AML-193 (cell line): ENCODE results near the gene CRTAC1.

ENCODE experiments used
- DNase-seq, 2 experiments: peaks; one replicate each; lab custom pipeline; 2025; lab: John Stamatoyannopoulos, UW

CRTAC1 gene

GRCh38 chr10:97898429-97898828 is 132.0 kb downstream of the CRTAC1 start:
- DNase-seq: no peak

DNA sequence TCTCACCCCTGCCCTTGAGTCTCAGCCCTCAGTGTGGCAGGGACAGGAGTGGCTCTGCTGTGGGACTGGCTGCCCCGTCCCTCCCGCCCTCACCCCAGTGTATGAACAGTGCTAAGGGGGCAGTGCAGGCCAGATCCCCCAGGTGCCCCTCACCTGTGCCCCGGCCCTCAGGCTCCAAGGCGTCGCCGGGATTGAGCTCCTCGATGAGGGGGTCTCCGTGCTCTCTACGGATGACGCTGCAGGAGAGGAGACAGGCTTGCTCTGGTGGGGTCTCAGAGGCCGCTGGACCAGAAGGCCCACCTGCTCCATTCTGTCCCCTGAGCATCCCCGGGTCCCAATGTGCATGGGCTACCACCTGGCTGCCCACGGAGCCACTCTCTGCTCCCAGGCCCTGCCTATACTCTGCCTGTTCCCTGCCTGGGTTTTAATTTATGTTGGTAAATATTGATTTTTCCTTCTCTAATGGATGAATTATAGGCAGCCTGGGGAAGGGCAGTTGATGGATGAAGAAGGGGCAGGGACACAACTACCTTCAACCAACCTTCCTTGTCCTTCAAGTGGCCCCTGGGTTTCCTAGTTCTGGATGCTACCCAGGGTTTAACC is 133.6 kb downstream of the CRTAC1 start:
- no peak for DNase-seq

GRCh38 chr10:97895915-97896314 is 134.5 kb downstream of the CRTAC1 start:
- no peak for DNase-seq

DNA sequence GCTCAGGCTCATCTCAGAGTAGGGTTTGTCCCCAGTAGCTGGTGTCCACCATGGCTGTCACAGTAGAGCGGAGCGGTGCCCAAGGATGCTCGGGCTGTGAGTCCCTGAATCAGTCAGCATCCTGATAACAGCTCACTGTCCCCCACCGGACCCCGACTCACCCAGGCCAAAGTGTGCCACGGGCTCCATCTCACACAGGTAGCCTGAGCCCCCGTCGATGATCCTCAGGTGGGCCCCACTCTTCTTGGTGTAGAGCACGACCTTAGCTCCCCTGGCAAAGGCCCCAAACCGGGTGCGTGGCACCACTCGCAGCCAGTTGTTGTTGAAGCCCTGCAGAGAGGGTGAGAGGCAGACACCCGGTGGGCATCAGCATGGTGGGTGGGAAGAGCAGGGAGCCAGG is 135.3 kb downstream of the CRTAC1 start:
- DNase-seq: no peak

- no peak for DNase-seq
These were observed 136.3 kb downstream of the CRTAC1 start for GRCh38 chr10:97894092-97894491.

- no peak for DNase-seq
These were observed 137.5 kb downstream of the CRTAC1 start for GRCh38 chr10:97892939-97893338.

- no peak for DNase-seq
These were observed 137.9 kb downstream of the CRTAC1 start for GRCh38 chr10:97892506-97892905.

DNA sequence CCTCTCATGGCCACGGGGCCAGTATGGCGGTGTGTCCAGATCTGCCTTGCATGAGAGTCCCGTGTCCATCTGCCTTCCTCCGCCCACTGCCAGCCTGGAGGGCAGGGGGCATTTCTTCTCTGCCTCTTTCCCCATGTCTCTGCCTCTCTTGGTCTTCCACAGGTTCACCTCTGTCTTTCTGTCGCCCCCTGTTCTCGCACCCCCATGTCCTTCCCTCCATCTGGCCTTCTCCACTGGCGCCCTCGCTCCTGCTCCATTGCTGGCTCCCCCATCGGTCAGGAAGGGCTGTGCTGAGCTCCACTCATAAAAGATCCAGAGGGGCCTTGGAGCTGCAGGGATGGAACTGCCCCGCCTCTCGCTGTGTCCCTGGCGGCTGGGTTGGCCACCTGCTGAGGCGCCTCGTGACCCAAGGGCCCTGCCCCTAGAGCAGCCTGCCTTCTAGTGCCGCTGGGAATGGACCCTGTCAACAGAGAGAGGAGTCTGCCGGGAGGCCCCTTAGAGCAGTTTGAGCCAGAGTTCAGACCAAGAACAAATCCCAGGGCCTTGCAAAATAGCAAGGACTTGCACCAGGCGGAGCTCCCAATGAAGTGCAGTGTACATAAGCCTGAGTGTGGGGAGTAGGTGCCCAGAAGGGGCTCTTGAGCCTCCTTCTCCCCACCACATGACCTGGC is 138.8 kb downstream of the CRTAC1 start:
- no peak for DNase-seq

GRCh38 chr10:97889461-97890265 is 140.8 kb downstream of the CRTAC1 start:
- no peak for DNase-seq

DNA sequence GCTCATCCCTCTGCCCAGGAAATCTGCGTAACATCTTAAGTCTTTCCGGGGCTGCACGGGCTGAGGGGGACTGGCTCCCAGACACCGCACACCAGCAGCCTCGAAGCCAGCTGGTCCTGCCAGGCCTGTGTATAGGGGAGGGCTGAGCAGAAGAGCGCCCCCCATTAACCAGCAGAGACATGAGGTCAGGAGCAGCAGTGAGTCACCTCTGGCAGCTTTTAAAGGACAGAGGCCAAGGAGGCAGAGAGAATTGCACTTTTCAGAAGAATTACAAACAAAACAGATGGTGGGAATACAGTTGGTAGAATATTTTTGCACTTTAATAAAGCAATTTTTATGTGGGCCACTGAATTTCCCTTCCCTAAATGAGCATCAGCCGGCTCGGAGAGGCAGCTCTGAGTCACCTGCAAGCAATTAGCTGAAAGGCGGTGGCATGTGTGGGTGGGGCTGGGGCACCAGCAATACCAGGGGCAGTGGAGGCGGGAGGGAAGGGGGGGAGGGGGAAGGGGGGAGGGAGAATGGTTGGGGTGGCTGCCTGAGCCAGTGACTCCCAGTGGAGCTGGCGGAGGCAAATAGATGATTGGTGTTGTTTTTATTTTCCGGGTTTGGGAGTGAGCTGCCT is 141.7 kb downstream of the CRTAC1 start:
- DNase-seq: no peak

- DNase-seq: no peak
These were observed 142.3 kb downstream of the CRTAC1 start for GRCh38 chr10:97888134-97888533.

DNA sequence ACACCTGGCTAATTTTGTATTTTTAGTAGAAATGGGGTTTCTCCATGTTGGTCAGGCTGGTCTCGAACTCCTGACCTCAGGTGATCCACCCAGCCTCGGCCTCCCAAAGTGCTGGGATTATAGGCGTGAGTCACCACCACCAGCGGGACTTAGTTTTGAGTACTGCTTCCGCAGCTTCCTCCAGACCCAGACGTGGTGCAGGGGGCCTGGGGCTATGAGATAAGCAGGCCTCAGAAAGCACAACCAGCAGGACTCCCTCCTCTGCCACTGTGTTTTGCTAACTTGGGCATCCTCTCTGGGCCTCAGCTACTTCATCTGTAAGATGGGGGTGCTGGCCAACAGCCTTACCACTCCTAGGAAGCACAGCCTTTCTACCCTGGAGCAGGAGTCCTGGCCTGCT is 143.0 kb downstream of the CRTAC1 start:
- DNase-seq: no peak

DNA sequence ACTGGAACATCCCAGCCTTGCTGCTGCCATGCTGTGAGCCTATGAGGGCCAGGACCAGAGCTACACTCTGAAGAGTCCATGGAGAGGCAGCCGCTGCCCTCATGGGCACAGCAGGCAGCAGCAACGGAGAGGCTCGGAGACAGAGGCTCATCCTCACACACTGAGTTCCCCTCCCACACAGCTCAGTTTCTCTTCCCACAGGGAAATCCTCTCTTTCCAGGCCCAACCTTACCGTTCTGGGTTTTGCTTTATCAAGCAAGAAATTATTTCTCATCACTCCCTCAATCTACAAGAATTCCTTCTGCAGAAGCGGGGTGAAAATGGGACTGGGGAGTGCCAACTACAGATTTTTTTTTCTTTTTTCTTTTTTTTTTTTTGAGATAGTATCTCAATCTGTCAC is 144.1 kb downstream of the CRTAC1 start:
- DNase-seq: no peak

DNA sequence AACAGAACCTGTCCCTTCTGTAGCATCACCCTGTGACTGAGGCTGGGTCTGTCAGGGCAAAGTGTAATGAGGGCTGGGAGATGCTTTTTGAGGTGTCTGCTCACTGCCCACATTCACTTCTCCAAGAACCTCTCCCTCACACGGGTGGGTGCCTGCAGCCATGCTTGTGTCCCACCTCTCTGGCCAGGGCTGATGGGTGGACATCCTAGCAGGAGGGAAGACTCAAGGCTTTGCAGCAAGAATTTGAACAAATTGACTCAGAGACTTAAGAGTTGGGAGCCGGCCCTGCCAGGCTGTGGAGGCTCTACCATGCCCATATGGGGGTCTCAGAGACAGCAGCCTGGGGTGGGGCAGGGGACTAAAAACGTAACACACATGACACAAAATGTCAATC is 147.3 kb downstream of the CRTAC1 start:
- no peak for DNase-seq

DNA sequence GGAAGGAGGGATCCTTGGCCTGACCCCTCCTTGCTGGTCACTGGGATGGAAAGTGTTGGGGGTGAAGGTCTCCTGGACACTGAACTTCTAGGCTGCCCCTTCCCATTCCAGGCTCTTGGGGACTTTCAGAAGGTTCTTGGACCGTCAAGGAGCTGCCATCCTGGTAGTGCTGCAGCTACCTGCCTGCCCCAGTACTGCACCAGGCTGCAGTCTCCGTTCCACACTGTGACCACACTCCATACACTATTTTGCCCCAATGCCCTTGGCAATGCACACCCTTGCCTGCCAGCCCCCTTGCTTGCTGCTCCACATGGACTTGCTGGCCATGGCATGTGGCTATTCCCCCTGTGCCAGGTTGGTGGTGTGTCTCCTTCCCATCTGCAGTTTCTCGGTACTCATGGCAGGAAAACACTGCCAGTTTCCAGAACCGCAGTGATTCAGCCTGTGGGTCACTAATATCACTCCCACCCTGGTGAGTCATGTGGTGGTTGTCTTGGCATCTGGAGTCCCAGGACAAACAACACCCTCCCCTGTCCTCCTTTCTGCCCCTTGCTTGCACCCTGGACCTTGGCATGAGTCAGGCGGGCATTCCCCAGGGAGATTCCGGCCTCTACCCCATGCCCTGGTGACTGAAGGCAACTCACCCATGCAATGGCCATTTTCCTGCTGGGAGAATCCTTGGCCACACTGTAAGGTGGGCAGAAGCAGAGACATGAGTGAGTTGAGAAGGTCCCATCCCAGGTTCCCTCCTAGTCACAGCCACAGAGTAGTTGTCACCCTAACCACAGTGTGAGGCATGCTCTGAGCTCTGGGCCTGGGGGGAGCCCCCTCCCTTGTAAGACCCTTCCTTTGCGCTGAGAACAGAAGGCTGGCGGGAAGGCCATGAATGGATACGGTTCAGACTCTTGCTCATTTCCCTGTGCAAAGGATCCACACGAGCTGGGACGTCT is 148.0 kb downstream of the CRTAC1 start:
- DNase-seq: no peak

DNA sequence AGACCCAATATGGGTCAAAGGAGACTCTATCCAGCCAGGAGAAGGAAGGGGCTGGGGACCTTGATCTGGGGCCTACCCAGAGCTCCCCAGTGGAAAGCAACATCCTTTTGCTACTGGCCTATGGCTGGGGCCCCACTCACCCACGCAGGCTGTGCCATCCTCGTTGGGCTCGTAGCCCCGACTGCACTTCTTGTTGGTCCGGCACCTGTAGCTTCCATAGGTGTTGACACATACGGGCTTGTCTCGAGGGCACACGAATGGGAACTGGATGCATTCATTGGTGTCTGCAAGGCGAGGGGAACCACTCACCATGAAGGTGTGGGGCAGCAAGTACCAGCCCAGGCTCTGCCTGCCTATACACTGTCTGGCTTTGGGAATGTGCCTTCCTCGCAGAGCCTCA is 150.3 kb downstream of the CRTAC1 start:
- no peak for DNase-seq

GRCh38 chr10:97879241-97879640 is 151.2 kb downstream of the CRTAC1 start:
- DNase-seq: no peak

DNA sequence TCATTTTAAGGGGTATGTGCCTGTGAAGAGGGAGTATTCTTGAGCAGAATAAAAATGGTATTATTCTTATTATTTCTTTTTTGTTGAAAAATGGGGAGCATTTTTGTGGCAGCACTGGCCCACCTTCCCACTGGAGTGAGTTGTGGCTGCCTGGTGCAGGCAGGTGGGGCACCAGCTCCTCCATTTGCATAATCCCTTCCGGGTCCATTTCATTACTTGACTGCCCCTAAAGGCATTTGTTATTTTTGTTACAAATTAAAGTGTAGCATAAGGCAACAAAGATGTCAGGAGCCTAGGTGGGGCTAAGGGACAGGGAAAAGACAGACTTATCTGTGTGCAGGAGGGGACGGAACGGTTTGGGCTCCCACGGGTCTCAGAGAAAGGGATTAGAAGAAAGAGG is 154.0 kb downstream of the CRTAC1 start:
- DNase-seq: no peak

DNA sequence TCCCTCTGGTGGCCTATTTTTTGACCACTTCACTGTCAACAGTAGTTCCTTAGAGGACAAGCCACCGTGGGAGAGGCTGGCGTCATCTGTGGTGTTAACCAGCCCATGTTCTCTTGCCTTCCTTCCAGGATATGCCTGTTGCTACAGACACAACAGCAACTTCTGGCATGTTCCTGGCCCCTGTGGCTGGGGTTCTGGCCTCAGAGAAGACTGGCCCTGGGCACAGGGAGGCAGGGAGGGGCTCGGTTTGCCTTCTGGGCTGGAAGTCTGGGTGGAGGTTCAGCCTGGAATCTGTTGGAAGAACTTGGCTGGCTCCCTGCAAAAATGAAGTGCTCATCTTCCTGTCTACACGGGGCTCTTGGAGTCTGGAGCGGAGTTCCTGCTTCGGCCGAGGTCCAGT is 155.0 kb downstream of the CRTAC1 start:
- no peak for DNase-seq

DNA sequence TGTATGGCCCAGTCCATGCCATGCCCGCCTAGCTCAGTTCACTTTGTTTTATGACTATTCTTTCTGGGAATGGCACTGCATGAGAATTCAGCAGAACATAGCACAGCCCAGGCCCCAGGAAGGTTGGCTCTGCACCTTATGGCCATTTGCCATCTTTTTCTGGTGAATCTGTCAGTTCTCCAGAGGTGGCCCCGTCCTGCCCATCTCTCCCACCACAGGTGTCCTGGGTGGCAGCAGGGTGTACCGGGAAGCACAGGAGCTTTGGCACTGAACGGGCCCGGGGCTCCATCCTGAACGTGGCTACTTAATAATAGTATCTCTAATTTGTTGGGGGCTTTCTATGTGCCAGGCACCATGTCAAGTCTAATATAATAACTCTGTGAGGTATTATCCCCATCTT is 156.1 kb downstream of the CRTAC1 start:
- no peak for DNase-seq

- DNase-seq: no peak
These were observed 156.9 kb downstream of the CRTAC1 start for GRCh38 chr10:97873569-97873968.

GRCh38 chr10:97870990-97871389 is 159.4 kb downstream of the CRTAC1 start:
- DNase-seq: no peak
